ENCODE measurements around the gene MAMSTR. TPM values are rescaled to one million over a fixed set of nuclear protein-coding genes. Genes with fewer than 3 reads are reported as not detected.

The MAMSTR gene
- total and polyA plus RNA-seq, 4 experiments from 2014 or later: 0.71 to 2.5 (median 1.4) TPM

GRCh38 chr19:48670699-48671445, 48.7 kb downstream of the MAMSTR start:
- Histone ChIP-seq H3K4me3 (ENCODE audit: low read length in 2 of 2) (no peak overlapping the region), H3K27ac (ENCODE audit: low read depth, low read length) (no peak overlapping the region), H3K27me3 (ENCODE audit: insufficient read depth, low read length) (no peaks in the 10 kb centered on the region), H3K9me3 (ENCODE audit: control insufficient read depth in 1 of 2, low read length in 2 of 2) (no peaks in the 10 kb centered on the region), H3K4me1 (ENCODE audit: insufficient read depth, low read length) (peaks cover 9% of the 10 kb centered on the region), H3K36me3 (ENCODE audit: insufficient read depth, low read length) (no peaks in the 10 kb centered on the region)
- no peak for DNase-seq
- Mint-ChIP-seq H3K27me3 (no peaks in the 10 kb centered on the region), H3K9me3 (peaks cover 0 to 2% (median 0%) of the 10 kb centered on the region in 8 donors), H3K4me1 (peaks cover 7 to 9% (median 8%) of the 10 kb centered on the region in 4 donors), H3K4me3 (no peak overlapping the region), H3K27ac (peak overlapping the region in 1 of 7 donors; percentile 37), H3K36me3 (no peaks in the 10 kb centered on the region)
- POLR2A ChIA-PET (ENCODE audit: partially characterized antibody): no interaction called here
- CTCF ChIA-PET (ENCODE audit: partially characterized antibody): no interaction called here
- intact Hi-C loops (cut with micrococcal nuclease): no loop called here

- Mint-ChIP-seq H3K36me3 (no peaks in the 10 kb centered on the region), H3K4me1 (peaks cover 2 to 5% (median 3%) of the 10 kb centered on the region in 4 donors), H3K4me3 (no peak overlapping the region), H3K9me3 (peaks cover 0 to 2% (median 0%) of the 10 kb centered on the region in 8 donors), H3K27ac (peak overlapping the region in 3 of 7 donors; percentile 23 to 57 (median 53)), H3K27me3 (no peaks in the 10 kb centered on the region)
- intact Hi-C loops (cut with micrococcal nuclease): no loop called here
- H3K4me1 ChIP-seq (ENCODE audit: insufficient read depth, low read length): peaks cover 2% of the 10 kb centered on the region
- no peak overlapping the region for H3K27ac ChIP-seq (ENCODE audit: low read depth, low read length)
- ChIA-PET CTCF (ENCODE audit: partially characterized antibody) (no interaction called here), POLR2A (ENCODE audit: partially characterized antibody) (no interaction called here)
- no peaks in the 10 kb centered on the region for H3K36me3 ChIP-seq (ENCODE audit: insufficient read depth, low read length)
- no peak overlapping the region for H3K4me3 ChIP-seq (ENCODE audit: low read length in 2 of 2)
- DNase-seq: no peak
- H3K9me3 ChIP-seq (ENCODE audit: control insufficient read depth in 1 of 2, low read length in 2 of 2): no peaks in the 10 kb centered on the region
- no peaks in the 10 kb centered on the region for H3K27me3 ChIP-seq (ENCODE audit: insufficient read depth, low read length)
These were observed 49.4 kb downstream of the MAMSTR start for GRCh38 chr19:48669903-48670668.

- no peaks in the 10 kb centered on the region for H3K4me1 ChIP-seq (ENCODE audit: insufficient read depth, low read length)
- no peaks in the 10 kb centered on the region for H3K36me3 ChIP-seq (ENCODE audit: insufficient read depth, low read length)
- peaks cover 0 to 2% (median 0%) of the 10 kb centered on the region in 8 donors for H3K9me3 Mint-ChIP-seq
- no peaks in the 10 kb centered on the region for H3K27me3 ChIP-seq (ENCODE audit: insufficient read depth, low read length)
- H3K4me3 ChIP-seq (ENCODE audit: low read length in 2 of 2): no peak overlapping the region
- H3K27ac Mint-ChIP-seq: peak overlapping the region in 2 of 7 donors; percentile 3 to 60
- DNase-seq: no peak
- CTCF ChIA-PET (ENCODE audit: partially characterized antibody): interaction anchor here (1.5 kb wide), 1 partner anchor 9 kb away, joined by 5 read pairs; no protein-coding TSS in a partner anchor
- H3K27ac ChIP-seq (ENCODE audit: low read depth, low read length): no peak overlapping the region
- no peaks in the 10 kb centered on the region for H3K9me3 ChIP-seq (ENCODE audit: control insufficient read depth in 1 of 2, low read length in 2 of 2)
- POLR2A ChIA-PET (ENCODE audit: partially characterized antibody): interaction anchor here (0.9 kb wide), 1 partner anchor 10 kb away, joined by 3 read pairs; no protein-coding TSS in a partner anchor
- H3K36me3 Mint-ChIP-seq: no peaks in the 10 kb centered on the region
- intact Hi-C loops (cut with micrococcal nuclease): no loop called here
- H3K27me3 Mint-ChIP-seq: no peaks in the 10 kb centered on the region
- H3K4me1 Mint-ChIP-seq: peaks cover 0 to 4% (median under 1%) of the 10 kb centered on the region in 4 donors
- no peak overlapping the region for H3K4me3 Mint-ChIP-seq
These were observed 50.8 kb downstream of the MAMSTR start for GRCh38 chr19:48668761-48669160.

DNA sequence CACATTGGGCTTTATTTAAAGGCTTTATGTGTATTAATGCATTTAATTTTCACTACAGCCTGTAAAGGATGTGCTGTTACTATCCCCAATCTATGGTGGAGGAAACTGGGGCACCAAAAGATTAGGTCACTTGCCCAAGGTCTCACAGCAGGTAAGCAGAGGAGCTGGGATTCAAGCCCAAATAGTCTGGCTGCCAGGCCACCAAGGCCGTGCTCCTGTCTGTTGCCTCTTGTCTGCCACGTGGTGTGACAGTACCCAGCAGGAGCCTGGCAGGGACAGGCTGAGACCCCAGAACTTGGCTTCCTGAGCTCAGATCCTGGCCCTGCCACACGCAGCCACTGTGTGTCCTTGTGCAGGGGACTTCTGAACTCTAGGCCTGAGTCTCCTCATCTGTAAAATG, 51.2 kb downstream of the MAMSTR start:
- no peak overlapping the region for H3K4me3 ChIP-seq (ENCODE audit: low read length in 2 of 2)
- POLR2A ChIA-PET (ENCODE audit: partially characterized antibody): interaction anchor here (0.8 to 0.9 kb wide), 2 partner anchors 10 to 31 kb away, joined by 3 read pairs; no protein-coding TSS in a partner anchor
- H3K36me3 ChIP-seq (ENCODE audit: insufficient read depth, low read length): no peaks in the 10 kb centered on the region
- intact Hi-C loops (cut with micrococcal nuclease): no loop called here
- H3K9me3 ChIP-seq (ENCODE audit: control insufficient read depth in 1 of 2, low read length in 2 of 2): no peaks in the 10 kb centered on the region
- H3K27ac Mint-ChIP-seq: no peak overlapping the region
- H3K9me3 Mint-ChIP-seq: peaks cover 0 to 2% (median 0%) of the 10 kb centered on the region in 8 donors
- H3K4me1 Mint-ChIP-seq: peaks cover 0 to 4% (median under 1%) of the 10 kb centered on the region in 4 donors
- no peaks in the 10 kb centered on the region for H3K36me3 Mint-ChIP-seq
- H3K27ac ChIP-seq (ENCODE audit: low read depth, low read length): no peak overlapping the region
- H3K4me1 ChIP-seq (ENCODE audit: insufficient read depth, low read length): no peaks in the 10 kb centered on the region
- no peak overlapping the region for H3K4me3 Mint-ChIP-seq
- no peaks in the 10 kb centered on the region for H3K27me3 Mint-ChIP-seq
- CTCF ChIA-PET (ENCODE audit: partially characterized antibody): interaction anchor here (1.5 kb wide), 1 partner anchor 10 kb away, joined by 5 read pairs; no protein-coding TSS in a partner anchor
- H3K27me3 ChIP-seq (ENCODE audit: insufficient read depth, low read length): no peaks in the 10 kb centered on the region
- no peak for DNase-seq

- no peaks in the 10 kb centered on the region for H3K9me3 ChIP-seq (ENCODE audit: control insufficient read depth in 1 of 2, low read length in 2 of 2)
- H3K36me3 ChIP-seq (ENCODE audit: insufficient read depth, low read length): no peaks in the 10 kb centered on the region
- no peak for DNase-seq
- Mint-ChIP-seq H3K4me1 (peaks cover 6 to 9% (median 7%) of the 10 kb centered on the region in 4 donors), H3K27ac (no peak overlapping the region), H3K36me3 (no peaks in the 10 kb centered on the region), H3K27me3 (no peaks in the 10 kb centered on the region), H3K9me3 (peaks cover 0 to 2% (median 0%) of the 10 kb centered on the region in 8 donors), H3K4me3 (no peak overlapping the region)
- CTCF ChIA-PET (ENCODE audit: partially characterized antibody): no interaction called here
- H3K27ac ChIP-seq (ENCODE audit: low read depth, low read length): no peak overlapping the region
- POLR2A ChIA-PET (ENCODE audit: partially characterized antibody): no interaction called here
- H3K4me3 ChIP-seq (ENCODE audit: low read length in 2 of 2): no peak overlapping the region
- H3K4me1 ChIP-seq (ENCODE audit: insufficient read depth, low read length): peaks cover 7% of the 10 kb centered on the region
- intact Hi-C loops (cut with micrococcal nuclease): no loop called here
- H3K27me3 ChIP-seq (ENCODE audit: insufficient read depth, low read length): no peaks in the 10 kb centered on the region
These were observed 53.7 kb downstream of the MAMSTR start for GRCh38 chr19:48665786-48666185.

DNA sequence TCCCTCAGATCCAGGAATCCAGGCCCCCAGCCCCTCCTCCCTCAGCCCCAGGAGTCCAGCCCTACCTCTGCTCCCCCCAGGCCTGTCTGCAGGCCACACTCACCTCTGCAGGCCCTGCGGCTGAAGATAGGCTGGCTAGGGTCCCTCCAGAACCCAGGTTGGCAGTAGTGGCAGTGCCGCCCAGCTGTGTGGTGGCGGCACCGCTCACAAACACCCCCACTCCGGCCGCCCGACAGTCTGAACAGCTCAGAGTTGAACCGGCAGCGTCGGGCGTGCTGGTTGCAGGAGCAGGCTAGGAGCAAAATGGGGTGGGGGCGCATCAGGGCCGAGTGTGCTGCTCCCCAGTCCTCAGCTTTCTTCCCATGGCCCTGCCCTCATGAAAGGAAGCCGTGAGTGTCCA, 55.0 kb downstream of the MAMSTR start:
- intact Hi-C loops (cut with micrococcal nuclease): no loop called here
- Histone ChIP-seq H3K9me3 (ENCODE audit: control insufficient read depth in 1 of 2, low read length in 2 of 2) (no peaks in the 10 kb centered on the region), H3K4me3 (ENCODE audit: low read length in 2 of 2) (no peak overlapping the region), H3K36me3 (ENCODE audit: insufficient read depth, low read length) (no peaks in the 10 kb centered on the region), H3K27ac (ENCODE audit: low read depth, low read length) (no peak overlapping the region), H3K4me1 (ENCODE audit: insufficient read depth, low read length) (peaks cover 10% of the 10 kb centered on the region), H3K27me3 (ENCODE audit: insufficient read depth, low read length) (no peaks in the 10 kb centered on the region)
- no peak for DNase-seq
- ChIA-PET CTCF (ENCODE audit: partially characterized antibody) (interaction anchor here (1.0 to 1.2 kb wide), 2 partner anchors 10 to 12 kb away, joined by 4 to 5 read pairs; no protein-coding TSS in a partner anchor), POLR2A (ENCODE audit: partially characterized antibody) (no interaction called here)
- H3K27ac Mint-ChIP-seq: no peak overlapping the region
- H3K4me3 Mint-ChIP-seq: no peak overlapping the region
- H3K27me3 Mint-ChIP-seq: no peaks in the 10 kb centered on the region
- no peaks in the 10 kb centered on the region for H3K36me3 Mint-ChIP-seq
- peaks cover 5 to 12% (median 8%) of the 10 kb centered on the region in 4 donors for H3K4me1 Mint-ChIP-seq
- H3K9me3 Mint-ChIP-seq: peaks cover 0 to 2% (median 0%) of the 10 kb centered on the region in 8 donors

GRCh38 chr19:48663667-48664066, 55.9 kb downstream of the MAMSTR start:
- ChIA-PET POLR2A (ENCODE audit: partially characterized antibody) (no interaction called here), CTCF (ENCODE audit: partially characterized antibody) (interaction anchor here (1.5 kb wide), 1 partner anchor 11 kb away, joined by 7 read pairs; no protein-coding TSS in a partner anchor)
- no peaks in the 10 kb centered on the region for H3K36me3 Mint-ChIP-seq
- no peaks in the 10 kb centered on the region for H3K9me3 Mint-ChIP-seq
- no peaks in the 10 kb centered on the region for H3K9me3 ChIP-seq (ENCODE audit: control insufficient read depth in 1 of 2, low read length in 2 of 2)
- intact Hi-C loops (cut with micrococcal nuclease): no loop called here
- H3K4me1 ChIP-seq (ENCODE audit: insufficient read depth, low read length): peaks cover 10% of the 10 kb centered on the region
- no peak for DNase-seq
- no peaks in the 10 kb centered on the region for H3K27me3 Mint-ChIP-seq
- no peak overlapping the region for H3K27ac Mint-ChIP-seq
- H3K27ac ChIP-seq (ENCODE audit: low read depth, low read length): no peak overlapping the region
- no peaks in the 10 kb centered on the region for H3K27me3 ChIP-seq (ENCODE audit: insufficient read depth, low read length)
- no peak overlapping the region for H3K4me3 Mint-ChIP-seq
- no peaks in the 10 kb centered on the region for H3K36me3 ChIP-seq (ENCODE audit: insufficient read depth, low read length)
- H3K4me1 Mint-ChIP-seq: peaks cover 5 to 12% (median 8%) of the 10 kb centered on the region in 4 donors
- no peak overlapping the region for H3K4me3 ChIP-seq (ENCODE audit: low read length in 2 of 2)

All from CD4-positive, alpha-beta memory T cell (primary cell).